Measurements from ENCODE around the gene AP1B1.

GRCh38 chr22:29394931-29395581, 6.7 kb upstream of the AP1B1 start:
- peak in 2 of 3 donors; percentile 70 to 73 for TF ChIP-seq CTCF (IDR thresholded peaks at IDR 0.05)
- TF ChIP-seq POLR2A (IDR thresholded peaks at IDR 0.05), result no peak

All from breast epithelium (tissue), 3 donors.